HG03159 (cell line): ENCODE results near the gene LNX1.
A peak's percentile ranks its signal among the peaks of the same experiment; 100 is the strongest.

Experiments used
- ATAC-seq: cut with Tn5 transposase; IDR thresholded peaks from one replicate; pipeline ENCODE4 v1.9.1; 2021; ENCODE audit warnings: mild to moderate bottlenecking, moderate library complexity; ENCODE audit not compliant: unreplicated experiment

LNX1 gene

GRCh38 chr4:53501561-53501960 lies 89.7 kb downstream of the LNX1 start:
- ATAC-seq = no peak

GRCh38 chr4:53500546-53500945 lies 90.7 kb downstream of the LNX1 start:
- no peak for ATAC-seq

DNA sequence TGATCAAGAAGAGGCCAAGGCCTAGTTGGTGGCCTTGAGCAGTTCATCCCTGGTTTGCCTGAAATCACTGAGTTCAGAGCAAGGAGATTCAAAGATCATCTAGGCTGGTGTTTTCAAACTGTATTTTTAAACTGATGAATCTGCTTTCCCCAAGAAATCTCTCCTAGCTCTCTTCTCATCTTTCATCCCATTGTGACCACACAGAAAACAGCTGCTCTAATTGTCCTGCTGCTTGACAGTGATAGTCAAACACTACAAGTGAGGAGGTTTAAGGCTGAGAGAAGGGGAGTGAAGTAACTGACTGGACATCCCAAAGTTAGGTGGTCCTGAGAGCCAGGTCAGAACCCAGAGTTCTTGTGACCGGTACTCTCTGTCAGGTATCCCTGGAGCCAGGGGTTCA lies 91.5 kb downstream of the LNX1 start:
- no peak for ATAC-seq

DNA sequence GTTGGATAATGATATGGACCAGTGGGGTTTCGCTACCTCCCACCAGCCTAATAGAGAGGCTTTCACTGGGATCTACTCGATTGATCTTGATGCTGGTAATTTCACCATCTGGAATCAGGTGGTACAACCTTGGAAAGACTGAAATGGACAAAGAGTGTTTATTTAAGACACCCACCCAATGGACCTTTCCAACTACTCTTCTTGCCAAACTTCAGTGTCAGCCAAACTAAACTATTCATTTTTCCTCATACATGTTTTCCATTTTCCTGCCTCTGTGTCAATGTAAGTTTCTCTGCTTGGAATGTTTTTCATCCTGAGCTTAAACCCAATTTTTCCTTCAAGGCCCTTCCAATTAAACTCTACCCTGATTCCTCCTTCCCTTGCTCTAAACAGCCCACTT lies 92.6 kb downstream of the LNX1 start:
- no peak for ATAC-seq

GRCh38 chr4:53497487-53498244 lies 93.6 kb downstream of the LNX1 start:
- no peak for ATAC-seq

DNA sequence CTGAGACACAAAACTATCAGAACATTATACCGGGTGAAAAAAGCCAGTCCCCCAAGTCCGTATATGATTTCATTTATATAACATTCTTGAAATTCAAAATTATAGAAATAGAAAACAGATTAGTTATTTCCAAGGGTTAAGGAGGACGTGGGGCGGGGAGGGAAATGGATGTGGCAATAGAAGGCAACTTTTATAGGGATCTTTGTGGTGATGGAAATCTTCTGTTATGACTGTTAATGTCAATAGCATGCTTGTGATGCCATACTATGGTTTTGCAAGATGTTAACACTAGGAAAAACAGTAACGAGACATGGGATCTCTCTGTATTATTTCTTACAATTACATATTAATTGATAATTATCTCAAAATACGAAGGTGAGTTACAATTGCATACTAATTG lies 96.4 kb downstream of the LNX1 start:
- ATAC-seq = no peak

DNA sequence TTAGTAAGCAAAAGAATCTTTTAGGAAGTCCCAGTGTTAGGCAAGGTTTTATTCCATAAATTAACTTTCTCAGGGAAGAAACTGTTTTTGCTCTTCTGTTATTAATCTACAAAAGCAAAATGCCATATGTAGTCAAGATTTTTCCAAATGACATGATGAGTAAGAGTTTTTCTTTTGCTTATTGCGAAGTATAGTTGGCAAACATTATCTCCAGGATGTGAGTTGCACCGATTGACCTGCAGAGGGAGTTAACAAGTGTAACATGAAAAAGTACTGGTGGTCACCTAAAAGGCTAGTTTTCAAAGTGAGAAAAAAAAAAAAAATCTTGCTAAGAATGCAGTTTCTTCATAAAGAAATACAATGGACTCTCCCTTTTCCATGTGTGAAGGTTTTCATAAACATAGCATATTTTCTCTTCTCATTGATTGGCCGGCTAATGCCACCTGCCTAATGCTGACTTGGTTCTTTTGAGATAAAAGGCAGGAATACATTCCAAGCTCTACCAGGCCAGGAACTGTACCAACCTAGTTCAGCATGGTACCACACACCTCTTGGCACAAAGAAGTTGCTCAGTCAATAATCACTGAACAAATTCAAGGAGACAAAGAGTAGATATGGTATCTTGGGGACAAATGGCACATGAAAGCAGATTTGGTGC lies 100.2 kb downstream of the LNX1 start:
- ATAC-seq = peak; percentile 65

DNA sequence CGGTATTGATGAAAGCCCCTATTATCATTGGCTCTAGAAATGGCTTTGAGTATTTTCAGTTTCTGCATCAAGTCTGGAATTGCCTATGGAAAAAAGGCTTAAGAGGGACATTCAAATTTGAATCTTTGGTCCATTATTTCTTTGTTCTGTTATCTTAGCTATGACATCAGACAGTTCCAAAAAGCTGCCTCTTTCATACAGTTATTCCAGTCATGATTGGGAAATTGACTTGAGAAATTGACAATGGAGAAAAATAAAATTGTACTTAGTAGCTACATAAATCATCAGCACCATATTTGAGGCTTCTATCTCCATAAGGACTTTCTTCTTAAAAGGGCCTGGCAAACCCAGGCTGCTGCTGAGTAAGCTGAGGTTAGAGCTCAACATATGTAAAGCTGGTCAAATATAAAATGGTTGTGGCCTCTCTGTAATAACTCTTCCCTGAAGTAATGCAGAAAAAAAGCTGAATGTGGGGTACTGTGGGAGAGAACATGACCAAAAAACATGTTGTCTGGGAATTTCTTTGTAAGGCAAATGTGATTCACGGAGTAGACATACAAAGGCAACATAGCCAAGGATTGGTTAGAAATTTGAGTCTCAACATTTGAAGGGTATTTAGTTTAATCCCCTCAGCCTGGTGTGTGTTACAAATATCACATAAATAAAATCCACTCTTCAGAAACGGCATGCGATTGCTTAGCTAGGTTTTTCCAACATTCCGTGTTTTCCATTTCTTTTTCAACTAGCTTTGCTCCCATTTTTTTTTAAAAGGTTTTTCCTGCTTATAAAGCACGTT lies 100.9 kb downstream of the LNX1 start:
- no peak for ATAC-seq

DNA sequence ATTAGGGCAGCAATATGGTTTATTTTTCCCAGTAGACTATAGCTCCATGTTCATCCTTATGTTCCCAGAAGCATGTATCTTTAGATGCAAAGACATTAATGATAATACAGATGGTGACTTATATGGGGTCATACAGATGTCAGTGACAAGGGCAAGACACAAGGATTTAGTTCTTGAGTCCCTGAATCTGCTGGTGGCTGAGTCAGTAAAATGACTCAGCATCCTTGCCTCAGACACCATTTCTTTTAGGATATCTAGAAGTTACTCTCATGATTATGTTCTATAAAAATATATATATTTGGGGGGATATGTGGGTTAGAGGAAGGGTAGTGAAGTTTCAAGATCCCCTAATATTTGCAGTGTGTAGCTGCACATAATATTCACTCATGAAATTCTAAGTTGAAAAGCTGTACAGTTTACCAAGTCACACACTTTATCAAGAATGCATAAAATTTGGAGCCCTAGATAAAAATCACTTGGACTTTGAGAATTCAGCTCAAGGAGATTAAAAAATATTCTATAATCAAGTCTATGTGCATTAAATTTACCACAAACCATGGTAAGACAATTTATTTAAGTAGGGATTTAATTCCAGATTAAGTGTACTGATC lies 101.9 kb downstream of the LNX1 start:
- no peak for ATAC-seq

GRCh38 chr4:53487766-53488165 lies 103.5 kb downstream of the LNX1 start:
- no peak for ATAC-seq

DNA sequence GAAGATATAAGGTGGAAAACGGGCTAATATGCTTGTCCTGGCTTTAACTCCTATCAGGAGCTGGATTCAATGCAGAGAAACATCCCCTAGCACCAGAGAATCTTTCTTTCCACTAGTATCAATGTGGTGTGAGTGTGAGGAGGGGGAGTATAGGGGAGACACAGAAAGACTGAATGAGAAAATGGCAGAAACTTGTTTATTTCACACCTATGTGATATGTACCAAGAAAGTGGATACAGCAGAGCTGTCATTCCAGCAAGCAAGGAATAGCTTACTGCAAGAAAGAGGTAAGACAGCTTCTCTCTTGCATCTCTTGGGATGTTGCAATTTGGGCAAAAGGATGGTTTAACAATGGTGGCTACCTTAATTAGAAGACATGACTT lies 105.6 kb downstream of the LNX1 start:
- no peak for ATAC-seq

GRCh38 chr4:53484911-53485657 lies 106.2 kb downstream of the LNX1 start:
- ATAC-seq = no peak

DNA sequence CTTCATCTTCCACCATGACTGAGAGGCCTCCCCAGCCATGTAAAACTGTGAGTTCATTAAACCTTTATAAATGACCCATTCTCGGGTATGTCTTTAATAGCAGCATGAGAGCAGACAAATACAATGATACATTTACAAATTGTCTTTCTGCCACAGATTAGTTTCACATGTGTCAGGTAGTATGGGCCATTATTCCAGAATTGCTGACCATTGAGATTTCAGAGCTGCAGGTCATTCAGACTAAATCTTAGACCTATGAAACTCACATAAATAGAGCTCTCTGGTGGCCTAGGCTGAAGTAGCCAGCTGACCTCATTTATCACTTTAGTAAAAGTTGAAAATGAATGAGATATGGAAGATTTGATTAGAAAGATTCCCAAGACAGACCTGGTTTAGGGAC lies 108.0 kb downstream of the LNX1 start:
- ATAC-seq = no peak

DNA sequence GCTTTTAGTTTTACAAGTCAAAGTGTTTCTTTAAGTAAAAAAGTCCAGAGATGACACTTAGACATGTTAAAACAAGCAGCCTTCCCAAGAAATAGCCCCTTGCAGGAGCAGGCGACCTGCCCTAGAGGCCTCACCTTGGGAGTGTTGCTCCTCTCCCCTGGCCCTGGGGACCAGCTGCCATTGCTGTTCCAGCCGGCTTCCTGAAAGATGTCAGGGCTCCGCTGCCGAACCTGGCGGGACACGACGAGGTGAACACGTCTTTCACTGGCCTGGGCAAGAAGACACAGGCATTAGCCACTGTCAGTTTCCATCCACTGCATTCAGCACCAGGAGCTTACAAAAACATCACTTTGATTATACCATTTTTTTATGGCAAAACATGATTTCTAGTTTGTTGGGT lies 109.7 kb downstream of the LNX1 start:
- ATAC-seq = no peak

- no peak for ATAC-seq
These were observed 110.4 kb downstream of the LNX1 start for GRCh38 chr4:53480909-53481308.

DNA sequence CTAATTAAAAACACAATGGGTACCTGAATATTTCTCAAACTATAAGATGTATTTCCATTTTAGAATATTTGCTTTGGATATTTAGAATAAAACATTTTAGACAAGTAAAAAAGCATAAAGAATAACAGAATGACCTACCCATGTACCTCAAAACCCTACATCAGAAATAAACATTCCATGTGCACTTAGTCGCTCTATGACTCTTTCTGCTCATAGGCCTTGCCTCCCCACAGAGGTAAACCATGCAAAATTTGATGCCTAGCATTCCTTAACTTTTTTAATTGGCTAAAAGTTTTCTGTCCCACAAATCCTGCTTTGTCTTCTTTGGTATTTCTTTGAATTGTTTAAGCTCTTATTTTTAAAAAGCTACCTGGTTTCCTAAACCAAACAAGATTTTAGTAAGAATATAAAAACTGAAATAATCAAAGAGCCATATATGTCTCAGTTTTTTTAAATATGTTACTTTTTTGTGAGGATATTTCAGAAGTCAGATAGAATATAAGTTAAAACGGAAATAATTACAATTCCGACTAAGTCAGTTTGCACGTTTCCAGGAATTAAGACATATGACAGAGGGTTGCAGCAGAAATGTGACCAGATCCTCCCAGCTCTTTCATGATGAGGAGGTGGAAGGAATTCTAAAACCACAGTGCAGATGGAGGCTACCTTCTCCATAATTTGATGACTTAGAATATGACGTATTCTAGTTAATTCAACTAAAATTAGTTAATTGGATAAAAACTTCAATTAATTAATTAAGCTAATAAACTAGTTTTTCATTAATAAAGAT lies 111.4 kb downstream of the LNX1 start:
- no peak for ATAC-seq

DNA sequence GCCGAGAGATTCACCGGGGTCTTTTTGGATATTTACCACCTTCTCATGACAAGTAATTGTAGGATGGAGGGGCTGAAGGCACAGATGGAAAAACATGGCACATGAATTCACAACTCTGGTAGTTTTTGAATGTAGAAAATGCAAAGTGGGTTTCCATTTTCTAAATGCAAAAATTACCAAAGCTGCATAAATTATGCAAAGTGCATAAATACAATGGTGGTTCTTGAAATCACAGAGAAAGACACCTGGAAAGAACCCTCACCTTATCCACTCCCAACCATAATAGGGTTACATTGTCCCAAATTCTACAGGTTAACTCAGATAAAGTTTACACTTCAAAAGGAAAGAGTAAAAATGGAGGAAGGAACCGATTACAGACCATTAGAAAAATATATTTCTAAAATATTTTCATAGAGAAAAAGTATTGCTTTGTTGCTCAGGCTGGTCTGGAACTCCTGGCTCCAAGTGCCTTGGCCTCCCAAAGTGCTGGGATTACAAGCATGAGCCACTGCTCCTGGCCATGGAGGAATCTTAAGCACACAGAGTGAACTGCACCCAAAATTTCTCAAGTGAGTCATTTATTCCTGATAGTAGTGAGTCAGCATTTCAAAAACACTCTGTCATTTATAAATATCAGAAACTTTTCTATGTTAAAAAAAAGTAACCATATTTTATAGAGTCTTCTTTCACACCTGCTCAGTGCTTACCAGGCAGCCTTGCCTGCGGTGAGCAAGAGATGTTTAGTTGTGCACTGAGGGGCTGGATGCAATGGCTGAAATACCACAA lies 112.4 kb downstream of the LNX1 start:
- no peak for ATAC-seq

DNA sequence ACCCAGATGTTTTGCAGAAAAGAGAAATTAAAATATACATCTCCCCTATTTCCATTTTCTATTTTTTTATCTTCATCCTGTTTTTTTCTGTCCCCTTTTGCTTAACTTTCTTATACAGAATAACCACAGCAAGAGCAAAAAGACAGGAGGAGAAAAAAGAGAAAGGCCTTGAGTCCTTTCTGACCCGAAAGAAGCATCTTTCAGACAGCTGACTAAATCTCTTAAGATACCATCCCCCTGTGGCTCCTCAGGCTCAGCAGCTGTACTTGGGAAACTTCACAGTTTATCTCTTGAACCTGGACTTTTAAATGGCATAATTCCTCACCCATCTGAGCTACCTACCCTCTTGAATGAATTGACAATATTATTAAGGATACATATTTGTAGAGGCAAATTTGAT lies 113.7 kb downstream of the LNX1 start:
- ATAC-seq = no peak

DNA sequence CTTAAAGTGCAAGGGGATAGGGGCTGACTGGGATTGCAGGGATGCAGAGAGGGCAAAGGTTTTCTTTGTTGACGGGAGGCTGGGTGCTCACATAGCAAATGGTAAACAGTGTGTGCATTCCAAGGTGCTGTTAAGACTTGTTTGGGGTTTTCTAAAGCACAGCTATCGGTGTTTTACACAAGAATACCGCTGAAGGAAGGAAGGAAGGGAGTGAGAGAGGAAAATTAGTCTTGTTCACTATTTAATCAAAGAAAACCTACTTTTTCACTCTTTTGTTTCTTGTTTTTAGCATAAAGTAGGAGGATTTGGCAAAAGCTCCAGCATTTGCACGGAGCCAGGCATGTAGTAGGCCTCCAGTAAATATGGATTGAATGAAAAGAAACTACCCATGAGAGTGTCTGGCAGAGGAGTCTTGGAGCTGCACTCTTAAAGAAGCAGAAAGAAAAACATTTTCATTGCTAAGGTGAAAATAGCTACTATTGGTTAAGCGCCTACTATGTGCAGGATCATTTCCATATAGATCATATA lies 114.2 kb downstream of the LNX1 start:
- no peak for ATAC-seq
